ENCODE data around the gene DNAJB12.
"Not testable (repeated sequence)": the region's sequence is repeated elsewhere in the genome, so short reads cannot be mapped to it uniquely, and the experiment has no call there.

The DNAJB12 gene

DNA sequence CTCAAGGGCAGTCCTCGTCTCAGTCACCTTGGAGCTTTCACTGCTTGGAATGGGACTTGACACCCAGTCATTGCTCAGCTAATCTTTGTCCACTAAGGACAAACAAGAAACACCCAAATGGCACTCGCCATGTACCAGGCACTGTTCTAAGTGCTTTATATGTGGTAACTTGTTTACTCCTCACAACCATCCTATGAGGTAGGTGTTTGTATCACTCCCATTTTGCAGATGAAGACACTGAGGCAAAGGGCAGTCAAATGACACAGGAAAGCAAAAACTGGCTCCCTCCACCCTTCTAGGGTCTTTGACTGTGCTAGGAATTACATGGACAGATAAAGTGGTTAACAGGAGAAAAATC lies 24.7 kb downstream of the DNAJB12 start:
- no peak for DNase-seq

DNA sequence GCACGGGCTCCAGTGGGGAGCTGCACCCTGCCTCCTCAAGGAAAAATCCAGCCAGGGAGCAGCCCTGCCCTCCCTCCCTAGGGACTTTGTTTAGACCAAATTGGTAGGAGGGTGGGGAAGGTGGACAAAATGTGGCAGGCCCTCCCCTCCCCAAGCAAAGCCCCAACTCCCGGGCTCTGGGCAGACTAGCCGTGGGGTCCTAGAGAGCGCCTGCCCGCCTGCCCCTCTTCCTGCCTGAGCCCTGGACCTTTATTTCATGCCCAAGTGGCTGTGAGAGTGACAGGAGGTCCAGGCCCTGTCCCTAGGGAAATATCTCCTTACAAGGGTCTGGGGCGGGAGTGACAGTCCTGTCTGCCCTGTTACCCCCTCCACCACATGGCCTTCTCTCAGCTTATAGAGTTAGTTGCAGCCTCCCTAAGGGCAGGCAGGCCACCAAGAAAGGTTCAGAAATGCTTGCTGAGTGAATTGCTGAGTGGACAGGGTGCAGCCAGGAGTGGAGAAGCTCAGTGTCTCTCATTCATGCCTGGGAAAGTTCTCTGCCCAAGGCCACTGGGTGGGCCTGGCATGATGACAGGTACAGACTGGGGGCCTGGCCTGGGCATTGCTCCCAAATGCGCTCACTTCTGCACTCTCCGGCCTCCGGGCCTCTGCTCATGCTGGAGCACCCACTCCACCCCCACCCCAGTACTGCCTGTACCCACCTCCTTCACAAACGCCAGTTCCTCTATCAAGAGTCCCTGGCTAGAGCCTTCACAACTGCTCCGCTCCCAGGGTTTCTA lies 25.2 kb downstream of the DNAJB12 start:
- DNase-seq, result no peak

DNA sequence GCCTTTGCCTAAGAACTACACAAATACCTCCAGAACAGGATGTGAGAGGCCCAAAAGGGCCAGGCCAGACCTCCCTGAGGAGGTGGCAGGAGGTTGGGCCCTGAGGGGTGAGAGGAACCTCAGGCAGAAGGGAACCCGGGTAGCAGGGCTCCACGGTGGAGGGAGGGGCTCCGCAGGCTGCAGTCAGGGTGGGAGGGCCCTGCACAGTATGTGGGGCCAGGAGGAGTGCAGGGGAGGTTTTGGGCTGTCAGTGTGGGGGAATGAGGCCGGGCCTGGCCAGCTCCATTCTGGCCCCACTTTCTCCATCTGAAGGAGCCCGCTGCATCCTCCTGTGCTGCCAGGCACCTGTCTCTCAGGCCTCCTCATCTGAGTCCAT lies 25.9 kb downstream of the DNAJB12 start:
- DNase-seq, result no peak

DNA sequence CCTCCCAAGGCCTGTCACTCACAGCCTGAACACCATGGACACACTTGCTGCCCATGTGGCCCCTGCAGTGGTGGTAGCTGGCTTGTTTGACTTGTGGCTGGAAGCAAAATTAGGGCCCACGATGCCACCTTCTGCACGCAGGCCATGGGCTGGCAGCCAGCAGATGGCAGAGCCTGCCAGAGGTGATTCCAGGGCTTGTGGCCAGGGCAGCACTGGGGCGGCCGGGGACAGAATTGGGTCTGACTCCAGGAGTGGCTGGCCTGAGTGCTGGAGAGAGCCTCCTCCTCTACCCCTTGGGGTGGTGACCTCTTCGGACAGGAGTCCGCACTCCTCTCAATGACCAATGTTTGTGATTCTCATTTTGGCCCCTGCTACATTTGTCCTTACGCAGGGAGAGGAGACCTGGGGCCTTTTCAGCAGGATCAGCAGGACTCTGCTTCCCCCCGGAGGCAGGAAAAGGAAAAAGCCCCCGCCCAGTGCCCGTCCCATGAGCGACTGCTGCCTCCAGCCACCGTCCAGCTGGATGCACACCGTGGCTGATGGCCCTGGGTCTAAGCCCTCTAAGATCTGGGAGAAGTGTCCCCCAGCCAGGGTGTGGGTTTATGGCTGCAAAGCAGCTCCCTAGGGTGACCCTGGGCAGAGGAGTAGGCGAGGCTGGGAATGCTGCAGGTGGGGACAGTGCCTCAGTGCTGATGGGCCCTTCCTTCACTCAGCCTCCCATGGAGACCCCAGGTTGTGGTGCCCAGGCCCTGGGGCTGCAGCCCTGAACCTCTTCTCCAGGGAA lies 26.5 kb downstream of the DNAJB12 start:
- DNase-seq, result no peak

DNA sequence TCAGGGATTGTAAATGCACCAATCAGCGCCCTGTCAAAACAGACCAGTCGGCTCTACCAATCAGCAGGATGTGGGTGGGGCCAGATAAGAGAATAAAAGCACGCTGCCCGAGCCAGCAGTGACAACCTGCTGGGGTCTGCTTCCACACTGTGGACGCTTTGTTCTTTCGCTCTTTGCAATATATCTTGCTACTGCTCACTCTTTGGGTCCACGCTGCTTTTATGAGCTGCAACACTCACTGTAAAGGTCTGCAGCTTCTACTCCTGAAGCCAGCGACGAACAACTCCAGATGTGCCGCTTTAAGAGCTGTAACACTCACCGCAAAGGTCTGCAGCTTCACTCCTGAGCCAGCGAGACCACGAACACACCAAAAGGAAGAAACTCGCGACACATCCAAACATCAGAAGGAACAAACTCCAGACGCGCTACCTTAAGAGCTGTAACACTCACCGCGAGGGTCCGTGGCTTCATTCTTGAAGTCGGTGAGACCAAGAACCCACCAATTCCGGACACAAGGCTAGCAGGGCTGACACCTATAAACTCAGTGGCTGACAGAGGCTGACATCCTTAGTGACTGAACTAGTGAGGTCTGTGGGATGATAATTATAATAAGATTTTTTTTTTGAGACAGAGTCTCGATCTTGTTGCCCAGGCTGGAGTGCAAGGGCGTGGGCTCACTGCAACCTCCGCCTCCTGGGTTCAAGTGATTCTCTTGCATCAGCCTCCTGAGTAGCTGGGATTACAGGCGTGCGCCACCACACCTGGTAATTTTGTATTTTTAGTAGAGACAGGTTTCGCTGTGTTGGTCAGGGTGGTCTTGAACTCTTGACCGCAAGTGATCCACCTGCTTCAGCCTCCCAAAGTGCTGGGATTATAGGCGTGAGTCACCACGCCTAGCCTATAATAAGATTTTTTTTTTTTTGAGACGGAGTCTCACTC lies 27.8 kb downstream of the DNAJB12 start:
- peak; percentile 23 to 58 (median 34) for DNase-seq

DNA sequence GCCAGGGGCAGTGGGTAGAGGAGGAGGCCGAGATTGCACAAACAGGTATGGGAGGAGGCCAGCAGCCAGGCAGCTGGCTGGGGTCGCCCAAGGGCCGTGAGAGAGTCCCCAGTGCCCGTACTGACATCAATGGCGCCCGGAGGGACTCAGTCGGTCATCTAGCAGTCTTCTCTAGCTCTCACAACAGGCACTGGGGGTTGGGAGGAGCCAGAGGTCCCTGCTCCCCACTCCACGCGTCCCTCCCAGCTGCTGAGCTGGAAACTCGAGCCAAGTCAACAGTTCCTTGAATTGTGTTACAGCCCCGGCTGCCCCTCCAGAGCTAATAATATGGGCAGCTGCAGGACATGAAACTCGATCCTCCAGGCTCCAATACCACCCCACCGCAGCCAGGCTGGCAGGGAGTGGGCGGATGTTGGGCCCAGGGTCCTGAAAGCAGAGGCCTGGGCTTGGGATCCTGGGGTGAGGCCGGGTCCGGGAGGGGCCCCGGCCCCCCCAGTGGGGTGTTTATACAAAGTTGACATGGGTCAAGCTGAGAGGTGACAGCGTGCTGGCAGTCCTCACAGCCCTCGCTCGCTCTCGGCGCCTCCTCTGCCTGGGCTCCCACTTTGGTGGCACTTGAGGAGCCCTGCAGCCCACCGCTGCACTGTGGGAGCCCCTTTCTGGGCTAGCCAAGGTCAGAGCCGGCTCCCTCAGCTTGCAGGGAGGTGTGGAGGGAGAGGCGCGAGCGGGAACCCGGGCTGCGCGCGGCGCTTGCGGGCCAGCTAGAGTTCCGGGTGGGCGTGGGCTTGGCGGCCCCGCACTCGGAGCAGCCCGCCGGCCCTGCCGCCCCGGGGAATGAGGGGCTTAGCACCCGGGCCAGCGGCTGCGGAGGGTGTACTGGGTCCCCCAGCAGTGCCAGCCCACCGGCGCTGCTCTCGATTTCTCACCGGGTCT lies 29.2 kb downstream of the DNAJB12 start:
- not testable (repeated sequence) for DNase-seq

DNA sequence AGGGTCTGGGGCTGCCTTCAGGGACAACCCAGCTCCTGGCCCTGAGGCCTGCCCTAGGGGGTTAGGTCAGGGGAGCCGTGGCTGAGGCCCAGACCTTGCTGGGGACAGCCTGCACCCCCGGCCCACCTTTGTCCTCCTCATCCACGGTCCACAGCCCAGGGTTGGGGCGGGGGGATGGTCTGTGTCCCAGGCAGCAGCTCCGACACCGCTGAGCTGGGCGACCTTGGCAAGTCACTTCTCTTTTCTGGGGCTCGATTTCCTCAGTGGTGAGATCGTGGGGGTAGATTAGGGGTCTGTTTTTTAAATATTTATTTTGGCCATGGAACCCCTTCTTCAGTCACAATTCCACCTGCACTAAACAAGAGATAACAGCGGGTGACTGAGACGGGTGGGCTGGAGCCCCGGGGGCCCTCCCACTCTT lies 30.9 kb downstream of the DNAJB12 start:
- no peak for DNase-seq

DNA sequence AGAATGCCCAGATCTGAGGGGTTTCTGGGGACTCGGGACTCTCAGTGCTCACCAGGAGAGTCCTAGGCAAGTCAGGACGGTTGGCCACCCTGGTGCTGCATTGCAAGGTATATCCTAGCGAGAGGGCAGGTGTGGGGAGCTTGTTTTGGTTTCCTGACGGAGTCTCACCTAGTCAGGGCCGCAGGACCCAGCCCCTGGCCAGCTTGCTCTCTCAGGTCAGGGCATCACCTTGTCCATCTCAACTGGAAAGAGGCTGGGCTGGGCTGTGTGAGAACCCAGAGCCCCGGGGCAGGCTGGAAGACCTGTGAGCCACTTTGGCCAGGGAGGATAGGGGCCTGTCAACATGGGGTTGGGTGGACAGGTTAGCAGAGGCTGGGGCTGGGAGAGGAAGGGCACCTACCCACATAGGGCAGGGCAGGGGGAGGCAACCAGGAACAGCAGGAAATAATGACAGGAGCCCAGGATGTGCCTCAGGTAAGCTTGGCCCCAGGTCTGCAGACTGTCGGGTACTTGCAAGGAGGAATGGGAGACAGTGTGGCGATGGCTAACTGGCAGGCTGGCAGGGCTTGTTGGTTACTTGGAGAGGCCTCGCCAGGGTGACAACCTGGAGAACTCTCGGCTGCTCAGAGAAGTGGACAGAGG lies 31.5 kb downstream of the DNAJB12 start:
- no peak for DNase-seq

DNA sequence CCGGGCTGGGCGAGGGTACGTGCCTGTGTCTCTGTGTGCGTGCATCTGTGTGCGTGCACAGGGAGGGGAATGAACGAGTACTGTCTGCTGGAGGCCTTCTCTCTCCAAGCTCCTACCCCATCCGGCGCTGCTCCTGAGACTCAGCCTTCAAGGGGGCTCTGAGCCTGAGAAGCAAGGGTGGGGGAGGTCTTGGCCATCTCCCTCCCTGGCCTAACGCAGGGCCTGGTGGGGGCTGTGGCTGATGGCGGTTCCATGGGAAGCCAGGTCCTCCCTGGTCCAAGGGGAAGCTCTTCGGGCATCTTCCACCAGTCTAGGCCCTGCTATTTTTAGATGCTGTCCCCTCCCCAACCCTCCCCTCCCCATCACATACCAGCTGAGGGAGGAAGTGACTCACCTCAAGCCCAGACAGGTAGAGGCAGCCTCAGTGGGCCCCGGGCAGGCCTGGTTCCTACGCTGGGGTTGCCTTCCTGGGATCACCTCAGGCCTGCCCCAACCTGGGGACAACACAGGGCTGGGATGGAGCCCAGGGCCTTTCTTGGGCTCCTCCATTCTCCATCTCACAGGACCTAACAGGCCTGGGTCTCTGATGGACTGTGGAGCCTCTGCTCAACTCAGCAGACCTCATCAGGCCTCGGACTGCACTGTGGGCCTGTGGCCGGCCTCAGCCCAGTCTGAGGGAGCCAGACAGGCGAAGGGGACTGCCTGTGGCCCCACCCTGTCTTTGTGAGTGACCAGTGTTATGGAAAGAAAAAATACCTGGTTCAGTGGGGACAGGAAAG lies 32.2 kb downstream of the DNAJB12 start:
- peak in 3 of 4 experiments; percentile 19 to 45 (median 32) for DNase-seq

DNA sequence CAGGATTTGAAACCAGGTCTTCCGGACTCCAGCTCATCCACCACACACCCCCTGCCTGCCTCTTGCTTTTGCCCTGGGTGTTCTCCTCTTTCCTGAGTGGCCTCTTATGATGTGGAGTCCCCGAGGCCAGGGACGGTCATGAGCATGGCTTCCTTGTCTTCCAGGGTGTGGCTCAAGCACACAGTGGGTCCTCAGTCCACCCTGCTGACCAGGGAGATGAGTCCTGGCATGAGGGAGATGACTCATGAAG lies 32.8 kb downstream of the DNAJB12 start:
- DNase-seq, result no peak

DNA sequence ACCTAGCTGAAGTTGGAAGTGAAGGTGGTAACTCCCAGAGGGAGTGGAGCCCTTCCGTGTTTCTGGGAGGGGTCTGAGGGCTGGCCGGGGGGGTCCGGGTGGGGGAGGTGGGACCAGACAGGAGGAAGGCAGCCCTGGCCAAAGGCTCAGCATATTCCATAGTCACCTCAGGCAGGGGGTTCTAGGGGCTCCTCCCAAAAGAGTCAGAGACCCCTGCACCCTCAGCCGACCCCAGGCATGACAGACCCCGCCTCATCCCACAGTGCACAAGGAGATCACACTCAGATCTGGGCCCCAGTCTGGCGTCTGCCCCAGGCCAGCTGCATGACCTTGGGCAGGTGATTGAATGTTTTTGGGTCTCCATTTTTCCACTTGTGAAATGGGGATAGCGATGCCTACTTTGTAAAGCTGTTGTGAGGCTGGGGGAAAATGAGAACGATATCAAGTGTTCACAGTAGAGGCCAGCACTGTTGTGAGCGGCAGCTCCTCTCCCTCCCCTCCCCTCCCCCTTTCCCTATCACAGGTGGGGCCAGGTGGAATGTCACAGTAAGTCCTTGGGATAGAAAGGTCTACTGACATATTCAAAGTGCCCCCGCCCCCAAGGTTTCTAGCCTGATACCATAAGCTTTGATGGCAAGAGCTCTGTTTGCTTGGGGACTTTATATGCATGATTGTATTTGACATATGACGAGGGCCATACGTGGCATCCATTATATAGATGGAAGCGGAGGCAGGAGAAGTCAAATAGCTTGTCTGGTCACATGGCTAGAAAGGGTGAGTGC lies 33.3 kb downstream of the DNAJB12 start:
- DNase-seq, result no peak

DNA sequence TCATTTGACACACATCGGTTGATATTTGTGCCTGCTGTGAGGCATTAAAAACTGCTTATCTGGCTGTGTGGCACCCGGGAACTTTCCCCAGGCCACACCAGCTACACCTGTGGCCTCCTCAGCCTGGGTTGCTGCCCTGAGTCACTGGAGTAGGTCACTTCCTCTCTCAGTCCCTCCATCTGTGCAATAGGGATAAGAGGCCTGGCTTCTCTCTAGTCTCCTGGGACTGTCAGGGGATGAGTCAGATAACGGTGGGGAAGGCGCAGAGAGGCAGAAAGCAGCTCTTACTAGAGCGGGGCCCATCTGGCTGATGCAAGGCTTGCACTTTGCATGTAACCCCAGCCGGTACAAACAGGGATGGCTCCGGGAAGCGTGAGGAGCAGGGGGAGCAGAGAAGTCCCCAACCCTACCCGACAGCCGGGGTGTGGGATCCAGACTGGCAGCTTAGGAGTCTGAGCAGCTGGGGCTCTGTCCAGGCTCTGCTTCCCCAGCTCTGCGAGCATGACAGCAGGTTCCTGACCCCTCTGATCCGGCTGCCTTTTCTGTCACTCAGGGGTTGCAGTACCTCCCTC lies 34.0 kb downstream of the DNAJB12 start:
- DNase-seq, result peak in 2 of 4 experiments; percentile 34 to 50

DNA sequence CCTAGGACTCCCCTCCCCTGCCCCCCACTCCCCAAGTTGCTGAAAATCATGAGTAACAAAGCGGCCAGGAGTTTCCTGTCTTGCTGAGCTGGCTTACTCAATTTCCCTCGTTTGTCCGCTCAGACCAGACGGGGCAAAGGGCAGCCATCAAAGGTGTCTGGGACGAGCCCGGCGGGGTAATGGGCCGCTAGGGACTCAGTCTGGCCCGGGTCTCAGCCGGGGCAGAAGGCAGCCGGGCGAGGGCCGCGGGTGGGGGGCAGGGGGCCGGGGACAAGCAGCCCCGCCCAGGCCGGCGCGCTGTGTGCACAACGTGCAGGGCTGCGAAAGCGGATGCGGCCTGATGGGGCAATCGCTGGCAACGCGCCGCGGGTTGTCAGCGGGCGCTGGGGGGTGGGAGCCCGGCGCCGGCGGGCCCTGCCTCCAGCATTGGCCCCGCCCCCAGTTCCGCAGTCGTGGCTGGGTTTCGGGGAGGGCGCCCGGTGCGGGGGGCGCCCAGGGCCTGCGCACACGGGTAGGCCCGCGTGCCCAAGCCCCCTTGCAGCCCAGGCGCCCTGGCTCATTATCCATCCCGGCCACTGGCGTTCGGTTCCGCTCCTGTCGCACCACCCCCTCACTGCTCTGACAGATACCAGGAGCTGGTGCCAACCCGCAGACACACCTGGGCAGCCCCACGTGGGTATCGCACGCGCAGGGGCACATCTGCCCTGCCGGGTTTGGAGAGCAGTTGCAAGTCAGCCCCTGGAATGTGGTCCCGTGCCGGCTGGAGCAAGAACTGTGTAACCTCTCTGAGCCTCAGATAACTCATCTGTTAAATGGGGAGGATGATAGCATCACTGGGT lies 35.1 kb downstream of the DNAJB12 start:
- peak; percentile 70 to 93 (median 78) for DNase-seq

DNA sequence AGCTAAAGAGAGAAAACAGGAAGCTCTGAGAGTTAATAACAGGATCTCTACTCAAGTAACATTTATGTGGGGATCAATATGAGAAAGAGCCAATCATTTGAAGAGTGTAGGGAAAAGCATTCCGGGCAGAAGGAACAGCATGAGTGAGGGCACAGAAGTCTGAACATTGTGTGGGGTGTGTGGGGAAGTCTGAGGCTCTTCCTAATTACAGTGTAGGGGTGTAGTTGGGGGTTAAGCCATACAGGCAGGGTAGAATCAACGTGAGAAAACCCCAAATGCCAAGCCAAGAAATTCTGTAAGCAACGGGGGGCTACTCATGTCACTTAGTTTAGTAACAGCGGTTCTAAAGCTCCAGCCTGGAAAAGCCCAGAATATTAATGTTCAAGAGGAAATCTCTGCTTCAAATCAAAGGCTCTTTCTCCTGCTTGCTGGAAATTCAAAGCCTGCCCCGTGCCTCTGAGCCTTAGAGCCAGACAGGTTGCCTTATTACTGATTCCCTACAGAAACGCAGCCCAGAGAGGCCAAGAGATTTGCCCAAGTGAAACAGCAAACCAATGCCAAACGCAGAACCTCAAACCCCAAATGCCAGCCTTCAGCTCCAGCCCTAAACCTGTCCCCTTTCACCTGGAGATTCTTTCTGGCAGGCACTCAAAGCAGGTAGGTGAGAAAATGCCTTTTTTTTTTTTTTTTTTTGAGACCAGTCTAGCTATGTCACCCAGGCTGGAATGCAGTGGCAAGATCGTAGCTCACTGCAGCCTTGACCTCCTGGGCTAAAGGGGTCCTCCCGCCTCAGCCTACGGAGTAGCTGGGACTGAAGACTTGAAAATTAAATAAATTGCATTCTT lies 36.1 kb downstream of the DNAJB12 start:
- no peak for DNase-seq

DNA sequence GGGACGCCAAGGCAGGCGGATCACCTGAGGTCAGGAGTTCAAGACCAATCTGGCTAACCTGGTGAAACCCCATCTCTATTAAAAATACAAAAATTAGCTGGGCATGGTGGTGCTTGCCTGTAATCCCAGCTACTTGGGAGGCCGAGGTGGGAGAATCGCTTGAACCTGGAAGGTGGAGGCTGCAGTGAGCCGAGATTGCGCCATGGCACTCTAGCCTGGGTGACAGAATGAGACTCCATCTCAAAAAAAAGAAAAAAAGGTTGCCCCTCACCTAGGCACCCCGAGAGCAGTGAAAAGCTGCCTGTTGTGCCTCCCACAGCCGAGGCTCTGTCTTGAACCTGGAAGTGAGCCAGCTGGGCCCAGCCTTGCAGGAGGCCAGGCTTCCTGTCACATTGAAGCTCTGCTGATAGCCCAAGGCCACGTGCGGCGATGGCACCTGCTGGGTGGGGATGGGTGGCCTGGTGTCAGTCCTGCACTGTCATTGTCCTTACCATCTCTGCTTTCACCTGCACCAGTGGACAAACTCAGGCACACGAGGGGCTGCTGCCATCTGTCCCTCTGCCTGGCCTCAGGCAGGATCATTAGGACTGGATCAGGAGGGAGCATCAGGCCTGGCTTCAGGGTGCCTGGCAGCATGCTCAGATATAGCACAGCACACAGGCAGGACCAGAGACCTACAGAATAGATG lies 37.8 kb downstream of the DNAJB12 start:
- DNase-seq, result peak in 2 of 4 experiments; percentile 52 to 54

DNA sequence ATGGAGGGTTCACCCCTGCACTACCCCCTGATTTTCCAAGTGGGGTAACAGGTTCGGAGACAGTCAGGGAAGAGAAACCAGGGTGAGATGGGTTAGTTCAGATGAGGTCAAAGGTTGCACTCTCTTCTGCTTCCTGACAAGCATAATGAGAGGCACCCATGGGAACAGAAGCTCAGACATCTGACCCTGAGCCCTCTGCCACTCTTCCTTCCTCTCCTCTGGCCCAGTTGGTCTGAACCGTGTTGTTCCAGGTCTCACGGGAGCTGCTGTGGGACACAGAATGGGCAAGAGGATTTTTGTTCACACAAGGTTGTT lies 38.4 kb downstream of the DNAJB12 start:
- no peak for DNase-seq

DNA sequence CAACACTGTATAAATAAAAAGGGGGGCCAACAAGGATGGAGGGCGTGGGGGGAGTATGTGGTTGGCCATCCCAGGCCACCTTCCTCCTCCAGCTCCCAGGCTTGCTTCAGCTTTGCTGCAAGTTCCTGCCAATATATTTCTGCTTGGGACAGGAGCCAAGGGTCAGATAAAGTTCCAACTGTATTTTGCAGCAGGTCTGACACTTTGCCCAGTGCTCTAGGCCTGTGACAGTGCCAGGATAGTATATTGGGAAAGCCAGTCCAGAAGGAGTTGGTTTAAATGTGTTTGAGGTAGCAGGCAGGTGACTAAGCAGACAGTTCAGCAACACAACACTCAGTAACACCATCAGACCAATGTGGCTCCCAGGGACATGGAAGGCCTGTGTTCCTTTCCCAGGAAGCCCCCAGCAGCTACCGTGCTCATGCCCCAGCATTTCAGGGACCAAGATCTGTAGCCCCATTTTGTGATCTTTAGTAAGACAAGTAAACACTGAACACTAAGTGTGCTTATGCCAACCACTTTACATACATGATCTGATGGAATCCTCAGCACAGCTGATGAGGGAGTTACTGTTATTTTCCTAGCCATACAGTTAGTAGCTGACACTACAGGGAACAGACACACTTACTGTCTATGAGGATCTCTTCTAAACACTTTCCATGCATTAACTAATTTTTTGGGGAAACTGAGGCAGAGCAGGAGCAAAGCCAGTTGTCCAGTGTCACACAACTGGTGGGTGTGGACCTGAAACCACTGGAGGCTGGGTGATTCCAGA lies 38.9 kb downstream of the DNAJB12 start:
- DNase-seq, result no peak
